ENCODE results near the gene KATNIP.

Gene KATNIP

GRCh38 chr16:27520982-27521673 is 28.8 kb upstream of the KATNIP start:
- TF ChIP-seq, protein P1, sequence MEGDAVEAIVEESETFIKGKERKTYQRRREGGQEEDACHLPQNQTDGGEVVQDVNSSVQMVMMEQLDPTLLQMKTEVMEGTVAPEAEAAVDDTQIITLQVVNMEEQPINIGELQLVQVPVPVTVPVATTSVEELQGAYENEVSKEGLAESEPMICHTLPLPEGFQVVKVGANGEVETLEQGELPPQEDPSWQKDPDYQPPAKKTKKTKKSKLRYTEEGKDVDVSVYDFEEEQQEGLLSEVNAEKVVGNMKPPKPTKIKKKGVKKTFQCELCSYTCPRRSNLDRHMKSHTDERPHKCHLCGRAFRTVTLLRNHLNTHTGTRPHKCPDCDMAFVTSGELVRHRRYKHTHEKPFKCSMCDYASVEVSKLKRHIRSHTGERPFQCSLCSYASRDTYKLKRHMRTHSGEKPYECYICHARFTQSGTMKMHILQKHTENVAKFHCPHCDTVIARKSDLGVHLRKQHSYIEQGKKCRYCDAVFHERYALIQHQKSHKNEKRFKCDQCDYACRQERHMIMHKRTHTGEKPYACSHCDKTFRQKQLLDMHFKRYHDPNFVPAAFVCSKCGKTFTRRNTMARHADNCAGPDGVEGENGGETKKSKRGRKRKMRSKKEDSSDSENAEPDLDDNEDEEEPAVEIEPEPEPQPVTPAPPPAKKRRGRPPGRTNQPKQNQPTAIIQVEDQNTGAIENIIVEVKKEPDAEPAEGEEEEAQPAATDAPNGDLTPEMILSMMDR (IDR thresholded peaks at IDR 0.05; ENCODE audit: extremely low read depth, insufficient read depth, missing control alignments), result no peak
- in situ Hi-C loops (cut with MboI; ENCODE audit: low pct_unique_long_range_greater_than_20kb, low sequenced_read_pairs, unreplicated experiment), result no loop called here
- DNase-seq (ENCODE audit: low spot score), result no peak

- in situ Hi-C loops (cut with MboI; ENCODE audit: low pct_unique_long_range_greater_than_20kb, low sequenced_read_pairs, unreplicated experiment), result no loop called here
- TF ChIP-seq, protein P1 (IDR thresholded peaks at IDR 0.05; ENCODE audit: extremely low read depth, insufficient read depth, missing control alignments), result no peak
- no peak for DNase-seq (ENCODE audit: low spot score)
Observed at GRCh38 chr16:27522173-27522707, 27.7 kb upstream of the KATNIP start.

- TF ChIP-seq, protein P1 (IDR thresholded peaks at IDR 0.05; ENCODE audit: extremely low read depth, insufficient read depth, missing control alignments), result no peak
- no peak for DNase-seq (ENCODE audit: low spot score)
- in situ Hi-C loops (cut with MboI; ENCODE audit: low pct_unique_long_range_greater_than_20kb, low sequenced_read_pairs, unreplicated experiment), result no loop called here
Observed at GRCh38 chr16:27526180-27526579, 23.8 kb upstream of the KATNIP start.

DNA sequence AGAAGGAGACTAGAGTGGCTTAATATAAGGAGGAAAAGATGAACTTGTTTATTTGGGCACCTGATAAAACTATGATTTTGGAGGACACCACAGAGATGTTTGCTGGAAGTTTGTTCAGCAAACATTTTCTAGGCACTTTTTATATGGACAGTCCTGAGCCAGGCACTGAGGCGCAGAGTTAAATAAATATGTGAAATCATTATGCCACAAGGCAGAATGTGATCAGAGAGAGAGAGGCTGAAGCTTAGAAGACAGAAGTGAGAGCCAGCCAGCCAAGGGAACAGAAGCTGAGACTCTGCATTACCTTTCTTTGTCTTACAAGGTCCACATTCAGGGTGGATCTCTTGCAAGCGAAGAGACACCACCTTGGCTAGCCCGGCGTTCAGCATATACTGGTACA is 21.6 kb upstream of the KATNIP start:
- DNase-seq (ENCODE audit: low spot score), result no peak
- in situ Hi-C loops (cut with MboI; ENCODE audit: low pct_unique_long_range_greater_than_20kb, low sequenced_read_pairs, unreplicated experiment), result no loop called here
- TF ChIP-seq, protein P1 (IDR thresholded peaks at IDR 0.05; ENCODE audit: extremely low read depth, insufficient read depth, missing control alignments), result no peak

GRCh38 chr16:27529962-27530361 is 20.0 kb upstream of the KATNIP start:
- TF ChIP-seq, protein P1 (IDR thresholded peaks at IDR 0.05; ENCODE audit: extremely low read depth, insufficient read depth, missing control alignments), result no peak
- in situ Hi-C loops (cut with MboI; ENCODE audit: low pct_unique_long_range_greater_than_20kb, low sequenced_read_pairs, unreplicated experiment), result no loop called here
- no peak for DNase-seq (ENCODE audit: low spot score)

DNA sequence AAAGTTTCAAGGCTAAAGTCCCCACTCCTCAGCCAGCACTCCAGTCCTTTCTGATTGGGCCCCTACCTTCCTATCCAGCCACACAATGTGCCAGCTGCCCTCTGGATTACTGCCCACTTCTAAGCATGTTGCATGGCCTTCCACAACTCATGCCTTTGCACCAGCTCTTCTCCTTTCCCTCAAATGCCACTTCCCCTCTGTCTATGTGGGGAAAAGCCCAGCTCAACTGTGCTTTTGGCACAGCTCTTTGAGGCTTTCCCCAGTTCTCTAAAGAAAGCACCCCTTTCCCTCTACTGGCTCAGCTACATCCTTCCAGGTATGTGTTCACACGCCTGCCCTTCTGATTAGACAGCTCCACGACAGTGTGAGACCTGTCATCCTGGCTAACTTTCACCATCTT is 18.8 kb upstream of the KATNIP start:
- TF ChIP-seq, protein P1 (IDR thresholded peaks at IDR 0.05; ENCODE audit: extremely low read depth, insufficient read depth, missing control alignments), result no peak
- in situ Hi-C loops (cut with MboI; ENCODE audit: low pct_unique_long_range_greater_than_20kb, low sequenced_read_pairs, unreplicated experiment), result no loop called here
- DNase-seq (ENCODE audit: low spot score), result no peak
